Natural killer cell (primary cell): ENCODE data around the gene NXN. TPM values are rescaled to one million over a fixed set of nuclear protein-coding genes. Genes with fewer than 3 reads are reported as not detected.

Source experiments
- ATAC-seq, 3 donors: fragments of 150-1000 bp in 2 of 3; fragments of 200-7000 bp in 1 of 3; cut with Tn5 transposase; 1 replicate in 1 of 3; 2 replicates in 2 of 3; pipeline ENCODE4 v1.10.0; 2021; ENCODE audit warnings: mild to moderate bottlenecking in 2 of 3, moderate library complexity in 2 of 3
- DNase-seq, 2 donors: peaks; one replicate each; pipeline versions ENCODE4 v3.0.0 to v3.0.0-alpha.2; 2013 to 2021; ENCODE audit warnings: mixed read lengths in 1 of 2
- H3K27ac ChIP-seq: one replicate; pipeline ENCODE4 v1.5.1; 2013; ENCODE audit warnings: mild to moderate bottlenecking, low read length
- H3K27me3 ChIP-seq: one replicate; pipeline ENCODE4 v1.6.1; 2013; ENCODE audit warnings: low read length; ENCODE audit not compliant: control insufficient read depth, insufficient read depth
- H3K36me3 ChIP-seq: one replicate; pipeline ENCODE4 v1.6.1; 2013; ENCODE audit warnings: low read length; ENCODE audit not compliant: control insufficient read depth, insufficient read depth
- H3K4me1 ChIP-seq: one replicate; pipeline ENCODE4 v1.6.1; 2013; ENCODE audit warnings: low read length; ENCODE audit not compliant: control insufficient read depth, insufficient read depth
- H3K4me3 ChIP-seq: one replicate; pipeline ENCODE4 v1.5.1; 2013; ENCODE audit warnings: low read length
- H3K9me3 ChIP-seq: one replicate; pipeline ENCODE4 v1.6.1; 2013; ENCODE audit warnings: low read length; ENCODE audit not compliant: control insufficient read depth, insufficient read depth
- H3K27ac Mint-ChIP-seq, 2 donors: one replicate each; pipeline ENCODE4 v1.8.0; 2022; ENCODE audit warnings: mild to moderate bottlenecking in 2 of 2, mixed read lengths in 2 of 2, moderate library complexity in 1 of 2
- H3K27me3 Mint-ChIP-seq, 2 donors: one replicate each; pipeline ENCODE4 v1.8.0; 2022; ENCODE audit warnings: low read depth in 2 of 2, mixed read lengths in 2 of 2
- H3K36me3 Mint-ChIP-seq: one replicate; pipeline ENCODE4 v1.8.0; 2022; ENCODE audit warnings: mixed read lengths
- H3K4me1 Mint-ChIP-seq, 2 donors: one replicate each; pipeline ENCODE4 v1.8.0; 2022; ENCODE audit warnings: mixed read lengths in 2 of 2
- H3K4me3 Mint-ChIP-seq: one replicate; pipeline ENCODE4 v1.8.0; 2022; ENCODE audit warnings: mild to moderate bottlenecking, moderate library complexity, mixed read lengths
- H3K9me3 Mint-ChIP-seq, 2 donors: one replicate each; pipeline ENCODE4 v1.8.0; 2022; ENCODE audit warnings: mixed read lengths in 2 of 2
- WGBS: methylation state at CpG from one replicate; pipeline ENCODE4 v1.1.7; 2013; ENCODE audit warnings: missing lambda C conversion rate; ENCODE audit not compliant: insufficient coverage; 5-methylcytosine and 5-hydroxymethylcytosine counted together
- intact Hi-C: fragments of 100-400 bp; cut with micrococcal nuclease; formaldehyde crosslinking; loops from one replicate; pipeline ENCODE4 v1.14.2; 2022
- total RNA-seq, 4 donors: library from RNA; stranded (reverse); fragments of 120-200 nt in 1 of 4; gene quantifications; one replicate each; pipeline versions ENCODE4 v1.2.3 to v1.2.4, GENCODE V29; 2013 to 2022
- TF ChIP-seq, protein P1 (sequence below): fragments of 200-600 bp; IDR thresholded peaks from one replicate; pipeline ENCODE4 v1.8.0; 2022; ENCODE audit warnings: antibody characterized with exemption

Gene NXN
- total RNA-seq, 3 donors from 2014 or later (not counting 1 experiment from before 2014, with no cell fraction given), result 0.14 to 0.55 TPM; not detected in 1

DNA sequence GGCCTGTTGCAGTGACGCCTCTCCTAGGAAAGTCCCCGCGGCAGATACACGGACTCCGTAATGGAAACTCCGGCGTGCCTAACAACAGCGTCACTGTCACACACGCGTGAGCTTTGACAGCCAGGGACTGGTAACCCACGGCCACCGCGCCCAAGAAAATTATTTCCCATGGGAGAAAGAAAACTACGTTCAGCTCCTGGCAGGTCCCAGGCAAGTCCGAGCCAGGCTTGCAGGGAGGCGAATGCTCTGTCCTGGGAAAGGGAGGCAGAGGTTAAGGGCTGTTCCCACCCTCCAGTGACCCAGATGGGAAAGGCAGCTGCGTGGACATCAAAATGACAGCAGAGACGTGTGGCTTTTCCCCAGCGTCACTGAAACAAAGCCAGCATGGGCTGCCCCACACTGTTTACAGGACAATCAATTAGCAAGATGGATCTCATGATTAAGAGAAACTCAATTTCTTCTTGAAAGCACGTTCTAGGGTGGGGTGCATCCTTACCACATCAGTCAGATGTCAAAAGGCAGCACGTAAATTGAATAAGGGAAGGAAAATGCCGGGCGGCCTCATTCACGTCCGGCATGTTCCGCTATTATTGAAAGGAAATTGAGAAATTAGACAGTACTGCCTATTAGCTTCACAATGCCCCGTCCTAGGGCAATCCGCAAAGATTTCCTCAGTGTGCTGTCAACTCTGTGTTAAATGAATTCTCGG is 82.5 kb downstream of the NXN start:
- H3K9me3 Mint-ChIP-seq, result no peaks in the 10 kb centered on the region
- Histone ChIP-seq H3K36me3 (no peaks in the 10 kb centered on the region), H3K4me3 (no peak overlapping the region), H3K27me3 (no peaks in the 10 kb centered on the region), H3K27ac (no peak overlapping the region), H3K4me1 (no peaks in the 10 kb centered on the region), H3K9me3 (no peaks in the 10 kb centered on the region)
- ATAC-seq, result no peak
- WGBS, result 58% methylated on average over 29 of the region's 29 CpGs
- peaks cover 16 to 20% of the 10 kb centered on the region in 2 donors for H3K27me3 Mint-ChIP-seq
- no peak overlapping the region for H3K4me3 Mint-ChIP-seq
- DNase-seq, result no peak
- no peaks in the 10 kb centered on the region for H3K36me3 Mint-ChIP-seq
- H3K4me1 Mint-ChIP-seq, result no peaks in the 10 kb centered on the region
- TF ChIP-seq, protein P1, sequence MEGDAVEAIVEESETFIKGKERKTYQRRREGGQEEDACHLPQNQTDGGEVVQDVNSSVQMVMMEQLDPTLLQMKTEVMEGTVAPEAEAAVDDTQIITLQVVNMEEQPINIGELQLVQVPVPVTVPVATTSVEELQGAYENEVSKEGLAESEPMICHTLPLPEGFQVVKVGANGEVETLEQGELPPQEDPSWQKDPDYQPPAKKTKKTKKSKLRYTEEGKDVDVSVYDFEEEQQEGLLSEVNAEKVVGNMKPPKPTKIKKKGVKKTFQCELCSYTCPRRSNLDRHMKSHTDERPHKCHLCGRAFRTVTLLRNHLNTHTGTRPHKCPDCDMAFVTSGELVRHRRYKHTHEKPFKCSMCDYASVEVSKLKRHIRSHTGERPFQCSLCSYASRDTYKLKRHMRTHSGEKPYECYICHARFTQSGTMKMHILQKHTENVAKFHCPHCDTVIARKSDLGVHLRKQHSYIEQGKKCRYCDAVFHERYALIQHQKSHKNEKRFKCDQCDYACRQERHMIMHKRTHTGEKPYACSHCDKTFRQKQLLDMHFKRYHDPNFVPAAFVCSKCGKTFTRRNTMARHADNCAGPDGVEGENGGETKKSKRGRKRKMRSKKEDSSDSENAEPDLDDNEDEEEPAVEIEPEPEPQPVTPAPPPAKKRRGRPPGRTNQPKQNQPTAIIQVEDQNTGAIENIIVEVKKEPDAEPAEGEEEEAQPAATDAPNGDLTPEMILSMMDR, result no peak
- intact Hi-C loops, result no loop called here
- no peak overlapping the region for H3K27ac Mint-ChIP-seq

DNA sequence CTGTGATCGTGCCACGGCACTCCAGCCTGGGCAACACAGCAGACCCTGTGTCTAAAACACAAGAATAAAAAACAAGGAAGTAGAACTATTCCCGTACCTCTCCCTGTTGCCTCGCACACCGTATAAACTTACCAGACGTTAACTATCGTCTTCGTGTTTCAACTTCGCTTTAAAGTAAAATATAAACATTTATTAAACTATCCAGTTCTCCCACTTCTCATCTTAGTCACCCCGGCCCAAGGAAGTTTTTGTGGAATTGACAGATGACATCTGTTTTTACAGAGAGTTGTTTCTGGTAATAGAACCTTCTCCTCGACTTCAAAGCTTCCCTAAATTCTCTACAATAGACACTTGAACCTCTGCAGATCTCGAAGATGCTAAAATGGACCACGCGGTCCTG is 83.1 kb downstream of the NXN start:
- intact Hi-C loops, result no loop called here
- Mint-ChIP-seq H3K36me3 (no peaks in the 10 kb centered on the region), H3K4me3 (no peak overlapping the region), H3K27ac (no peak overlapping the region), H3K4me1 (no peaks in the 10 kb centered on the region), H3K27me3 (peaks cover 15 to 16% of the 10 kb centered on the region in 2 donors), H3K9me3 (no peaks in the 10 kb centered on the region)
- Histone ChIP-seq H3K36me3 (no peaks in the 10 kb centered on the region), H3K4me3 (no peak overlapping the region), H3K4me1 (no peaks in the 10 kb centered on the region), H3K27ac (no peak overlapping the region), H3K27me3 (no peaks in the 10 kb centered on the region), H3K9me3 (no peaks in the 10 kb centered on the region)
- no peak for DNase-seq
- no peak for ATAC-seq
- TF ChIP-seq, protein P1, result no peak
- WGBS, result 49% methylated on average over 12 of the region's 14 CpGs

DNA sequence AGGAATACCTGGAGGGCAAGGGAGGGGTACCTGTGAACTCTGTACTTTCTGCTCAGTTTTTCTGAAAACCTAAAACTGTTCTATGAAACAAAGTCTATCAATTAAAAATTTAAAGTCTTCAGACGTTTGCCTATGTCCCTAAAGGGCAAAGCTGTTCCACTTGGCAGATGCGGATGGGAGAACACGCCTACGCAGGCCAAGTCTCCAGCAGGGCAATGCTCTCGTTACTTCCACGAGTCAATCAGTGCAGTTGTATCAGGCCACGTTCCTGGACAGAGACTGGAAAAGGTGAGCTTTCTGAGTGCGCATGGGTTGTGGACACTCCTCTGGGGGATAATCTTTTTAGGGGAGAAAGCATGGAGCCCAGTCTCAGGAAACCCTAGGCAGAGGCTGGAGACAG is 86.6 kb downstream of the NXN start:
- Histone ChIP-seq H3K4me3 (no peak overlapping the region), H3K27me3 (no peaks in the 10 kb centered on the region), H3K4me1 (peaks cover 4% of the 10 kb centered on the region), H3K9me3 (no peaks in the 10 kb centered on the region), H3K27ac (no peak overlapping the region), H3K36me3 (no peaks in the 10 kb centered on the region)
- Mint-ChIP-seq H3K27me3 (peaks cover 15 to 31% of the 10 kb centered on the region in 2 donors), H3K4me3 (no peak overlapping the region), H3K36me3 (no peaks in the 10 kb centered on the region), H3K9me3 (no peaks in the 10 kb centered on the region), H3K4me1 (no peaks in the 10 kb centered on the region), H3K27ac (no peak overlapping the region)
- whole genome bisulfite sequencing, result 86% methylated on average over 8 of the region's 8 CpGs
- TF ChIP-seq, protein P1, result no peak
- ATAC-seq, result no peak
- intact Hi-C loops, result no loop called here
- no peak for DNase-seq

DNA sequence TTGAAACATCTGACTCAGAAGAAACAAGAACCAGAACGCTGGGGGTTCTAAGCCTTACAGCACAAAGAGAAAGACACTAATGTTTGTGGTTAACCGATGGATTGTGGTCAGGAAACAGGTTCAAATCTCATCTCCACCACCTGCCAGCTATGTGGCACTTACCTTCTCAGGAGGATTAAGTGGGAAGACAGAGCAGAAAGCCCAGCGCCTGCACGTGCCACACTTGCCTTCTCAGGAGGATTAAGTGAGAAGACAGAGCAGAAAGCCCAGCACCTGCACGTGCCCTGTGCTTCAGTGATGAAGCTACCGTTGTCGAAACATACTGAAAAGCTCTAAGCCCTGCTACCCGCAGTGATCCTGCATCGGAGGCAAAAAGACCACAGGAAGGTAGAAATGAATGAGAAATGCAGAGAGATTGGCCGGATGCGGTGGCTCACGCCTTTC is 90.6 kb downstream of the NXN start:
- H3K4me3 Mint-ChIP-seq, result no peak overlapping the region
- intact Hi-C loops, result no loop called here
- no peaks in the 10 kb centered on the region for H3K4me1 Mint-ChIP-seq
- H3K36me3 Mint-ChIP-seq, result no peaks in the 10 kb centered on the region
- no peaks in the 10 kb centered on the region for H3K9me3 Mint-ChIP-seq
- peaks cover 10 to 22% of the 10 kb centered on the region in 2 donors for H3K27me3 Mint-ChIP-seq
- no peak overlapping the region for H3K27ac Mint-ChIP-seq
- Histone ChIP-seq H3K4me1 (peaks cover 4% of the 10 kb centered on the region), H3K27ac (no peak overlapping the region), H3K4me3 (no peak overlapping the region), H3K27me3 (no peaks in the 10 kb centered on the region), H3K36me3 (no peaks in the 10 kb centered on the region), H3K9me3 (no peaks in the 10 kb centered on the region)
- ATAC-seq, result no peak
- TF ChIP-seq, protein P1, result no peak
- 47% methylated on average over 10 of the region's 12 CpGs for WGBS
- peak in 1 of 2 donors; percentile 34 for DNase-seq
